Measurements from ENCODE around the gene ANO10.

- no peak for TF ChIP-seq POLR2A (IDR thresholded peaks at IDR 0.05)
- TF ChIP-seq, protein P1, sequence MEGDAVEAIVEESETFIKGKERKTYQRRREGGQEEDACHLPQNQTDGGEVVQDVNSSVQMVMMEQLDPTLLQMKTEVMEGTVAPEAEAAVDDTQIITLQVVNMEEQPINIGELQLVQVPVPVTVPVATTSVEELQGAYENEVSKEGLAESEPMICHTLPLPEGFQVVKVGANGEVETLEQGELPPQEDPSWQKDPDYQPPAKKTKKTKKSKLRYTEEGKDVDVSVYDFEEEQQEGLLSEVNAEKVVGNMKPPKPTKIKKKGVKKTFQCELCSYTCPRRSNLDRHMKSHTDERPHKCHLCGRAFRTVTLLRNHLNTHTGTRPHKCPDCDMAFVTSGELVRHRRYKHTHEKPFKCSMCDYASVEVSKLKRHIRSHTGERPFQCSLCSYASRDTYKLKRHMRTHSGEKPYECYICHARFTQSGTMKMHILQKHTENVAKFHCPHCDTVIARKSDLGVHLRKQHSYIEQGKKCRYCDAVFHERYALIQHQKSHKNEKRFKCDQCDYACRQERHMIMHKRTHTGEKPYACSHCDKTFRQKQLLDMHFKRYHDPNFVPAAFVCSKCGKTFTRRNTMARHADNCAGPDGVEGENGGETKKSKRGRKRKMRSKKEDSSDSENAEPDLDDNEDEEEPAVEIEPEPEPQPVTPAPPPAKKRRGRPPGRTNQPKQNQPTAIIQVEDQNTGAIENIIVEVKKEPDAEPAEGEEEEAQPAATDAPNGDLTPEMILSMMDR (IDR thresholded peaks at IDR 0.05): no peak
Observed at GRCh38 chr3:43528498-43529099, 93.2 kb downstream of the ANO10 start.

All from uterus (tissue), 2 donors.